ENCODE data around the gene PCDH8.

The PCDH8 gene, protein sequence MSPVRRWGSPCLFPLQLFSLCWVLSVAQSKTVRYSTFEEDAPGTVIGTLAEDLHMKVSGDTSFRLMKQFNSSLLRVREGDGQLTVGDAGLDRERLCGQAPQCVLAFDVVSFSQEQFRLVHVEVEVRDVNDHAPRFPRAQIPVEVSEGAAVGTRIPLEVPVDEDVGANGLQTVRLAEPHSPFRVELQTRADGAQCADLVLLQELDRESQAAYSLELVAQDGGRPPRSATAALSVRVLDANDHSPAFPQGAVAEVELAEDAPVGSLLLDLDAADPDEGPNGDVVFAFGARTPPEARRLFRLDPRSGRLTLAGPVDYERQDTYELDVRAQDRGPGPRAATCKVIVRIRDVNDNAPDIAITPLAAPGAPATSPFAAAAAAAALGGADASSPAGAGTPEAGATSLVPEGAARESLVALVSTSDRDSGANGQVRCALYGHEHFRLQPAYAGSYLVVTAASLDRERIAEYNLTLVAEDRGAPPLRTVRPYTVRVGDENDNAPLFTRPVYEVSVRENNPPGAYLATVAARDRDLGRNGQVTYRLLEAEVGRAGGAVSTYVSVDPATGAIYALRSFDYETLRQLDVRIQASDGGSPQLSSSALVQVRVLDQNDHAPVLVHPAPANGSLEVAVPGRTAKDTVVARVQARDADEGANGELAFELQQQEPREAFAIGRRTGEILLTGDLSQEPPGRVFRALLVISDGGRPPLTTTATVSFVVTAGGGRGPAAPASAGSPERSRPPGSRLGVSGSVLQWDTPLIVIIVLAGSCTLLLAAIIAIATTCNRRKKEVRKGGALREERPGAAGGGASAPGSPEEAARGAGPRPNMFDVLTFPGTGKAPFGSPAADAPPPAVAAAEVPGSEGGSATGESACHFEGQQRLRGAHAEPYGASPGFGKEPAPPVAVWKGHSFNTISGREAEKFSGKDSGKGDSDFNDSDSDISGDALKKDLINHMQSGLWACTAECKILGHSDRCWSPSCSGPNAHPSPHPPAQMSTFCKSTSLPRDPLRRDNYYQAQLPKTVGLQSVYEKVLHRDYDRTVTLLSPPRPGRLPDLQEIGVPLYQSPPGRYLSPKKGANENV

DNA sequence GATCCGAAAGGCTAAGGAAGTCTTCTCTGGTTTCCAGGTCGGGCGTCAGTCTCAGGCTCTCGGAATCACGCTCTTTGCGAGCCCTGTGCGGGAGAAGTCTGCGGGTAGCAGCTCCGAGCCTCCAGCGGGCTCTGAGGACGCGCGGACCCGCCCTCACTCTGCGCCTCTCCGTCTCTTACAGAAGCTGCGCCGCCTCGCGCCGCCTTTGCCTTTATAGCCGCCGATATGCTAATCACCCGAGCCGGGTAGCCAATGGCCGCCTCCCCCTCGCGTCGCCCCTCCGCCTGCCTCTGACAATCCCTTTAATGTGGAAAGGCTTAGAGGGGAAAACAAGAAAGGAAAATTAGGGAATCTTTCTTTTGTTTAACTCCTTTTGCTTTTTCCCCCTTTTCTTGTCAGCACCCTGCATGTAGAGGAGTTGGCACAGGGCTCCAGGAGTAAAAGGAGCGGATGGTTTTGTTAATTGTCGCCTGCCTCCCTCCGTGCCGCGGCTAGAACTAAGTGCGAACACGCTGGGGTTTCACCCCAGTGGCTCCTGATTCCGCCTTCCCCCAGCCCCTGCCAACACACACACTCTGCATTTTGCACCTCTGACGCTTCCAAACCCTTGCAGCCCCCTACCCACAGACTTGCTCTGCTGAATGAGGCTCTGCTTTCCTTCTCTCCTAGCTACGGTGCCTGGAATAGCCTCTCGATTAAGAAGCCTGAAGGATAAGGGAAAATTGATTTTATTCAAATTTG lies at the start of gene PCDH8:
Gene PCDH8 (minus strand): TSS at position 186 of the 741 bp plus-strand sequence. CDS start 204 bp downstream, outside the sequence.
- DNase-seq, result peak; percentile 84 to 97

DNA sequence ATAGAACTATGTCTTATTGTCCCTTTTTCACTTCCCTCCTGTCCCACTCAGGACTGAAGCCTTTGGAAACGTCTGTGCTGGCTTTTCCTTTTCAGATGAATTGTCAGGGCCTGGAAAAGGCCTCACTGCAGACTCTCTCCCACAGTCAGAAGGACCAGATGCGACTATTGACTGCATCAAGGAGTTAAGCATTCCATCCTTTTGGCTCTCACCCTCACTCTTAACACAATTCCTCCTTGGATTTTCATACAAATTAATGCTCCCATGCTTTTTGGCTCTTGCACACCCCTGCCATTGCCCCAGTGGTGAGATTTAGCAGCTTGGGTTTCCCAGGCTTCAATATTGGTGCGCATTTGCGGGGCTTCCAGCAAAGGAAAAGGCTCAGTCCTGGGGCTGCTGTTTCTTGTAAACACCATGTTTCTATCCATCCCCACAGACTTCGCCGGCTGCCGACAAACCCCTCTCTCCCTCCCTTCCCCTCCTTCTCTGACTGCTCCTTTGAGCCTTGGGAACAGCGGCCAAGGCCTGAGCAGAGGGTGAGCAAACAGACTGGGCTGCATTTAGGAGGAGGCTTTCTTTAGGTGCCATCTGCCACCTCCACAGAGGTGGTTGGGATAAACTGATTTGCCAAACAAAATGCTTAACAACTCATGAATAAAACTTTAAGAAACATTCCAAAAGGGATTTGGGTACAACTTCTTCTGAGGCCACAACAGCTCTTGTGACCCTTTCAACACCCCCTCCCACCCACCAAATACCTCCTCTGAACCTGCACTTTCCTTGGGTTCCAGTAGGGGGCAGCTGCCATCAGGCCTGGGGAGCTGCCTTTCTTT lies 48.6 kb upstream of the PCDH8 start:
- DNase-seq, result peak; percentile 22 to 51

DNA sequence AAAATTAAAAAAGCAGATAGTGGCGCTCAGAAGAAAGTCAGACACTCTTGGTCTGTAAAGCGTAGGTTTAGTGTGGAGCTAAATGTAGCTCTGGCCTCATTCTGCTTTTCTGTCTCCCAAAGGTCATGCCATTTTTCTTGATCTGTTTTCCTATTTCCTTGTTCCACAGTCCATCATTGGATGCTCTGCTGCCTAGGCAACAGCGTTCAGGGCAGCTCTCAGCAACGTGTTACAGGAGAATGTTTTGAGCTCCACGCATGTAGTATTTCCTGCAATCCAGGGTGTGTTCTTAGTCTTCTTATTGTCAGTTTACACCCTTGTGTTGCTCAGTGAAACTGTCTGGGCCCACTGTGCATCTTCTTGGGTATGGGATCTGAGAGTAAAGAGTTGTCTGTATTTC lies 46.0 kb upstream of the PCDH8 start:
- no peak for DNase-seq

DNA sequence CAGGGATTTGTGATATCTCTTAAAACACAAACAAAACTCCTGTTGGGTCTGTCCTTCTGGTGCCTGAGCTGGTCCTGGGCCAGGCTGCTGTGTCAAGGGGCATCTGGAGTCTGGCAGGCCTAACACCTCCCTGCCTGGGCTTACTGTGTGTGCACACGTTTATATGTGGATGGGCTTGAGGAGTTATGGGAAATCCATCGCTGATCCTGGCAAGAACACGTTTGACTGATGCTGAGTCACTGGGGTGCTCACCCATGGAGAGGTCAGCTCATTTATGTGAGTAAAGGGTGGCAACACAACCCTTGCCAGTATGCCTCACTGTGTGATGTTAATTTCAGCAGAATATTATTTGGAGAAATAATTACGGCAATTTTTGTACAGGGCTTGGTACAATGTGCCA lies 44.5 kb upstream of the PCDH8 start:
- no peak for DNase-seq

DNA sequence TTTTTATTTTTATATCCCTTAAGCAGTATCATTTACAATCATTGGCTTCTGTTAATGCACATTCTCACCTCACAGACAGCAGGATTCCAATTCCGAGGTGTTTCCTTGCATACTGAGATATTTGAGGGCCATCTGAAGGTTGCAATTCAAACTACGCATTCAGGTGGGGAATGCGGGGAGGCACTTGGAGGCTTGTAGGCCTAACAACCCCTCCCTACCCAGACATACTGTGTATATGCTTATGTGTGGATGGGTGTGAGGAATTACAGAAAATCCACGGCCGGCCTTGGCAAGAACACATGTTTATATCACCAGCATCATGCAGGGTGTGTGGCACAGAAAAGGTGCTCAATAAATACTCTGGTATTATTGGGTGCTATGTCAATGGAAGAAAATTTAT lies 43.3 kb upstream of the PCDH8 start:
- no peak for DNase-seq

DNA sequence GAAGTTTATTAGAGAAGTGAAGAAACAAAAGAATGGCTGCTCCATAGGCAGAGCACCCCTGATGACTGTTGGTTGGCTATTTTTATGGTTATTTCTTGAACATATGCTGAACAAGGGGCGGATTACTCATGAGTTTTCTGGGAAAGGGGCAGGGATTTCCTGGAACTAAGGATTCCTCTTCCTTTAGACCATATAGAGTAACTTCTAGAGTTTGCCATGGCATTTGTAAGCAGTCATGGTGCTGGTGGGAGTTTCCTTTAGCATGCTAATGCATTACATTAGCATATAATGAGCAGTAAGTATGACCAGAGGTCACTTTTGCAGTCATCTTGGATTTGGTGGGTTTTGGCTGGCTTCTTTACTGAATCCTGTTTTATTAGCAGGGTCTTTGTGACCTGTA lies 38.7 kb upstream of the PCDH8 start:
- no peak for DNase-seq

DNA sequence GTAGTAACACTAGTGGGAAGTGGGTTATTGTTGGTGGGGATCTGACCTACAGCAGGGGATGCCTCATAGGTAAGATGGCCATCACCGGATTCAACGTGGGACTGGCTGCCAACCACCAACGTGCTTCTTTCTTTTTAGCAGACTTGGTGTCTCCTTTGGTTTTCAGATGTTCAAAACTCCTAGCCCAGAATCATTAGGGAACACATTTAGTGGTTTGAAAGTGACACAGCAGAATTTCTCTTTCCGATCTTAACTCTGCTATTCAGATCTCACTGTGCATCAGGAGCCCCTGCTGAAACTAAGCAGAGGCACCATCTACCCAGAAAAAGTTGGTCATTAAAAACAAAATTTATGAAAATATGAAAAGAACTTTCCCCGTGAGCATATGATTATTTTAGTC lies 36.7 kb upstream of the PCDH8 start:
- DNase-seq, result no peak

DNA sequence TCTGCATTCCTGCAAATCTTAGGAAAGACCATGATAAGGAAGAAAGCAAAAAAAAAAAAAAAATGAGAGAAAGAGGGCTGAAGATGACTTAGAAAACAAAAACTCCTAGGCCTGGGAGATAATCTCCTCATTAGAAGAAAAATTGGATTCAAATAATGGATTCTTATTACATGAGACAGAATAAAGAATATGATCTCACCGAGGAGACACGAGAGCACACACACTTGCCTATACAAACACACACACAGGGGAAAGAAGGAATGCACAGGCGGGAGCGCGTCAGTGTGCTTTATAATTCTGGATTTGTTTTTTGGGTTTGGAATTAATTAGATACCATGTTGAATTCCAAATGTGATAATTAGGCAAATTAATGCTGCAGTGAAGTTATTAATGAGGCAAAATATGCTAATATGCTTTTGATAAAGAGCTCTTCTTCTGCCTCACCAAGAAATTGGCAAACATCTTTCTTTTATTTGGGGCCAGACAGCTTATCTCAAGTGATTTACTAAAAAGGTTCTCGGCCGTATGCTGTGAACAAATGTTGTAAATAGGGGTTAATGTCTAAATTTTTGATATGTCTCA lies 36.1 kb upstream of the PCDH8 start:
- DNase-seq, result no peak

DNA sequence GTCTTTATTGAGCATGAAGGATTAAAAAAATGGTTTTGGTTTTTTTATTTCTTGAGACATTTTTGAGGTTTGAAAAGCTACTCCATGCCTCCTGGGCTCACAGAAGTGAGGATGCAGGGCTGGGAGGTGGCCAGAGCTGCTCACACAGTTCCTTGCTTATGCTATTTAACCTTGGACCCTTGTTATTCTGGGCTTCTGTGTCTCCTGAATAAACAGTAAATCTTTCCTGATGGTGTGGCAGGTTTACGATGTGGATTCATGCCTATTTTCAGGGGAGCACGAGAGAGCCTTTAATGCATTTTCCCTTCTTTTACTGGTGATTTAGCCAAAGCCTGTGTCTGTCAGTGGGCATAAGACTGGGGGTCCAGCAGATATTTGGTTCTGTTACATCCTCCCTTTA lies 34.3 kb upstream of the PCDH8 start:
- no peak for DNase-seq

DNA sequence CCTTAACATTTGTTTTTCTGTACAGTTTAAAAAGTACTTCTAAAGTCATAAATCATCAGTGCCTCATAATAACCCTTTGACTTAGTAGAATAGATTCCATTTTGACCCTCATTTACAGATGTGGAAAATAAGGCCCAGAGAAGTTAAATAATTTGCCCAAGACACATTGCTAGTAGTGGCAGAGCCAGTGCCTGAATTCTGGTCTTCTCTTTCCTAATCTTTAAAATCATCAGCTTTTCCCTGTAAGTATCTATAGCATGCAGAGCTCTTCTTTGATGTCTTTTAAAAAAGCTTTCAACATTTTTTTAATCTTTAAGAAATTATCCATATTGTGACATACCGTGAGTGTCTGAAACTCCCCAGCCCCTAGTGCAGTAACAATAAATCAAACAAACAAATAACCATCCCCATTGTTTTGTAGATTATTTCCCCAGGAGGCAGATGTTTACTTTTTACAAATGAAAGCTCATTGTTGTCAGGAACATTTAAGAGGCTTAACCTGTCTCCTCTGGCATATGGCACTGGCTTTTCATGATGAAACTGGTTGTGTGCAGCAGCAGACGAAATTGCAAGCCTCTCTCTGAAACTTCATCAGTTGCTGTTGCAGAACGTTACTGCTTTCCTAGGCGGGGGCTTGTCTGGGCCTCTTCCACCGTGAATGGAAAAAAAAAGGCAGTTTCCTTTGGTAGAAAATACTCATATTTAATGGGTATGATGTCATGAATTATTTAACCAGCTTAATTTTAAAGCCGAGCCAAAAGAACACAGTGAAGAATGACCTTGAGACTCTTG lies 31.7 kb upstream of the PCDH8 start:
- no peak for DNase-seq

DNA sequence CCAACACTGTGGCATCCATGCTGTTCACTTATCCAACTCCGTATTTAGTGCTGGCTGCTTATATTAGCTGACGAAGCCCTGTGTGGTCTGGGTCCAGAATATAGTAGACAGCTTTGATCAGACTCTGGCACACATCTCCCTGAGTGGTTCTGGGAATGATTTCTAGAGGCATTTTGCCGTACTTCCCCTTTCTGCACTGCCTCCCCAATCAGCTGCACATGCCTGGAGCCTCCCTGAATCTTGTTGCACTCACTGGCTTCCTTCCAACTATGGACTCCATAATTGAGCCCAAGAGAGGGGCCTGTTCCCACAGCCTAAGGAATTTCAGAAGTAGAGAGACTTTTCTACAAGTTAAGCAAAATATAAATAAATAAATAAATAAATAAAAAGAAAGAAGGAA lies 30.4 kb upstream of the PCDH8 start:
- DNase-seq, result no peak

DNA sequence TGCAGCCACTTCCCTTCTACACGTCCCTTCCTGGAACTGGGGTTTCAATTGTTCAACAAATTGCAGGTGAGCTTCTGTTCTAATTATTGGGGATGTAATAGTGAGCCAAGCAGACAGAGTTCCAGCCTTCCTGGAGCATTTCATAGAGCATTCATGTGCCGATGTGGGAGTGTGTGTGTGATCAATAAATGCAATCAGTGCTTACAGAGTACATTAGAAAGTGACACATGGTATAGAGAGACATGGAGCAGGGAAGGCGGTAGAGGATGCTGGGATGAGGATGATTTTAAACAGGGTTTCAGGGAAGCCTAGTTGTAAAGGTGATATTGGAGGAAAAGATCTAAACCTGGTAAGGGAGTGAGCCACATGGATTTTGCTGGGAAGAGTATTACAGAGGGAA lies 21.7 kb upstream of the PCDH8 start:
- DNase-seq, result no peak

DNA sequence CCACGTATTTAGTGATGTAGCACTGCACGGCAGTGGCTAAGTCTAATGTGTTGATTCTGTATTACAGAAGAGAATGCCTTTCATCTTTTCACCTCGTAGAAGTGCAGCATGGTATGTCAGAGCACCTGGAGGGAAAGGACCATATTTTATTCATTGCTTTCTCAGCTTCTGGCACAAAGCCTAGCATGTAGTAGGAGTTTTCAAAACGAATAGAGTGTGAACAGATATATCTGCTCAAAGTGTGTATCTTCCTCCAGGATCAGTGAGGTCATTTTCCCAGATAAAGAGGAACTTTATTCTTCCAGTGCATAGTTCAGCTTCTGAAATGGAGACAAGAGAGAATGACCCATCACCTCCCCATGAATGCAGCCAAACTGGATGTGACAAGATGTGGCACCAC lies 21.2 kb upstream of the PCDH8 start:
- DNase-seq, result no peak

DNA sequence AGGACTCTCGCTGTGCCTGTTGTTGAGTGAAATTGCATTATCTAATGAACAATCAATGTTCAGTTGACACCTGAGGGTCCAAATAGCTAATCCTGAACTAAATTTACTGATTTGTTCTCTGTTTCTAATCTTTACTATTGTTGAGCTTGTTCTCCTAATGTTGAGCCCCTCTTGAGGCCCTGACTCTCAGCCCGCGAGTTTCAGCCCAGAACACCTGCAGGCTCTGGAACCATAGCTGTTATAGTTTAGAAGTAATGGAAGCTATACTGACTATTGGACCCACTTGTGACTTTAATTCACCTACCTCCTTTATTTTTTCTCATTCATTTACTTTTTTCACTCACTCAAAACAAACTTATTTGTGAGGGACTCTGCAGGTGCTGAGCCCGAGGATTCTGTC lies 20.6 kb upstream of the PCDH8 start:
- DNase-seq, result no peak

DNA sequence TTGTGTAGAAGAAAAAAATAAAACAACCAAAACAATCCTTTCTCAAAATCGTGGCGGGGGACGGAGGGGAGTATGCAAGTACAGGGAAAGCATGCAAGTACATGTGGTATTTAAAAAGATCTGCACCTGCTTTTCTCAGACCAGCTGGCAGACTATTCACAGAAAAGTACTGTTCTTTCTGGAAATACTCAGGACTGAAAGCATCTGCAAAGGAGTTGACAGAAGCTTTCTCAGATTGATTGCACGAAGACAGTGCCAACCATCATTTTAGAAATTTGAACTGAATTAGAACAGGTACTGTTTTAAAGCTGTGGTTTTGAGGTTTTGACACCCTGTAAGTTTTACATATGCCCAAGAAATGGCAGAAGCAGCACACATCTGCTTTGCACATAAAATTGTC lies 19.8 kb upstream of the PCDH8 start:
- DNase-seq, result peak; percentile 41 to 60

DNA sequence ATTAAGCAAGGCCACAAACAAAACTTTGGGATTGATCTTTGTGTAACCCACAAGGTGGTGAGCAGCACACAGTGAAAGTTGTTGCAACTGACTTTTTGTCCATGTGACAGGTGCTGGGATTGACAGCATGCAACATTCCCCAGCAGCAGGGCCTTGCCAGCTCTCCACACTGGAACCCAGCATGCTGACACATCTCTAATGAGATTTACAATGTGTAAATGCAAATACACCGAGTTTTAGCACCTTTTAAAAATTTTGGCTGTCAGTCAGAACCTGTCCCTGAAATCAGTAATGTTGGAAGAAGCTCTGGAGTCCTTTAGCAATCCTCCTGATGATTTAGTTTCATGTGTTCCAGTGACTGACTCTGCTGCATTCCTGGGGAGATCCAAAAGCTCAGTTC lies 16.5 kb upstream of the PCDH8 start:
- peak in 1 of 2 experiments; percentile 60 for DNase-seq

DNA sequence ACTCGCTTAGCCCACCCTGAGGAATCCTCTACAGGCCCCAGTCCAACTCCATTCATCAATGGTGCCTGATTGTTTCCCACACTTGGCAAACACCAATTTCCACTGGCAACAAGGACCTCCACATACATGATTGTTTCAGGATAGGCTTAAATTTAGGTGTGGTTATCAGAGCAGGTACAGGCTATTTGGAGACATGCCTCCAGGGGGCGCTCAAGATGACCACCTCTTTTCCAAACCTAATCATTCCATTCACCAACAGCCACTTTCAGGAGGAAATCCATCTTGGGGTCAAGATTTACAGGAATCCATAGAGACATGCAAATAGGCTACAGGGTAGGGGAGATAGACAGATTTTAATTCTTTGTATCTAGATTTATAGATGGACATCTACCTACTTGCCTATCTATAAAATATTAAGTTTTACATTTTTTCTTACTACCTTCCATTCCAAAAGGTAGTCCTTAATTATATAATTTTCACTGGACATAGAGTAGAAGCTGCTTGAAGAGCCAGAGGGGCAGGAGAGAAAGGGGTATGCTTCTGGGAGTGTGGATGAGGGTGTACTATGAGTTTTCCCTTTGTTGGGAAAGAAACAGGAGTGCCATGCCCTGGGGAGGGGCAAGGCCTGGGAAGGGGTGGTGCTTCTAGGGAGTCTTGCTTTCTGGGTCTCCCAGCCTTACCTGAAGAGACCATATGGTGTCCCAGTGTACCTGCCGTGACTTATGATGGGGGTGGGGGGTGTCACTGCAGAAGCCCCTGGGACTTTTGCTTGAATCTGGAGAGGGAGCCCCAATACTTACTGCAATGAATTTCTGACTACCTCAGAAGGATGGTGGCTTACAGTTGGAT lies 14.1 kb upstream of the PCDH8 start:
- peak; percentile 20 to 67 for DNase-seq

DNA sequence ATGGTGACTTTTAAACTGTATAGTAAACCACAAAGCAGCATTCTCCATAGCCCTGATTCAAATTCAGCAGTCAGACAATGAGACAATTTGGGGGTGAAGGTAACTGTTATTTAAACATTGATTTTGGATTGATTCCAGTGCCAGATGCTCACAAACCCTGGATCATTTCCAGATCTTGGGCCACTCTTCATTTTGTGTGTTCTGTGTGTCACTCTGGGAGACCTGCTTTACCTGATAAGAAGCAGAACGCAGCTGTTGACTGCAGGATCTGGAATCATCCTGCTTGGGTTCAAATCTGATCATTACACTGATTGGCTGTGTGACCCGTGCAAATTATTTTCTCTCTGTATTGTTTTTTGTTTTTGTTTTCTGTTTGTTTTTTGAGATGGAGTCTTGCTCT lies 4.0 kb upstream of the PCDH8 start:
- no peak for DNase-seq

DNA sequence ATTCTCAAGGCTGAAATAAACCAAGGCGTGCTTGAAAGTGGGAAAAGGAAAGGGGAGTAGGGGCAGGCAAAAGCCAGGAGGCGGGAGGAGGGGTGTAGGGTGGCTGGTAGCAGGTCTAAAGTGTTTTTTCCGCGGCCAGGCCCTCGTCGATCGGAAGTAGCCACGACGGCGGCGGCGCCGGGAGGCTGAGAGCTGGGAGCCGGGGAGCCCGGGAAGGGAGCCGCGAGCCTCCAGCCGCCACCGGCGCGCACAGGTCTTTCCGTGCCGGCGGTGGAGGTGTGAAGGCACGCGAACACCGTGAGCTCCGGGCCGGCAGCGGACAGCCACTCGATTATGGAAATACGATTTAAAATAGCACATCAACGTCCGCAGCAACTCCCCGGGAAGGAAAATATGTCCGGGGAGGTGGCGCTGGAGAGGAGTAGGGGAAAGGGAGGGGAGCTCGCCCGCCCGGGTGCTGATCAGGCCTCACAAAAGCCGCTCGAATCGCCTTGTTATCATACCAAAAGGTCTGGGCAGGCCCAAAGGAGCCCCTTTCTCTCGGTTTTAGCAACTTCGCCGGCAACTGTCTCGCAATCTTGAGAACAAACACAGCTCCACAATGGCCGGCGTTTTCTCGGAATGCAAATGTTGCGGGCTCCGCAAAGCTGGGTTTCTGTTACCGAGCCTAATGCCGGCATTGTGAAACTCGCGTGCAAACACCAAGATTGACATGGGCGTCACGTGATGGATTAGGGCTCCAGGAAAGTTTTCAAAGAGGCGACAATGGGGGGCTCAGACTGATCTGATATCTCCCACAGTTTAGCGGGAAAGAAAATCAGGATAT lies 2.9 kb upstream of the PCDH8 start:
- DNase-seq, result peak; percentile 90 to 97

All from NCI-H526 (cell line).